BE2C (cell line): ENCODE measurements around the gene INO80E. TPM values are rescaled to one million over a fixed set of nuclear protein-coding genes. Genes with fewer than 3 reads are reported as not detected.

ENCODE experiments used
- DNase-seq: peaks from one replicate; pipeline ENCODE4 v3.0.0-alpha.2; 2020
- H3K27me3 ChIP-seq: fragments of 250-450 bp; sonication (Bioruptor Pico); 2 replicates; pipeline ENCODE4 v1.5.1; 2020; ENCODE audit warnings: mild to moderate bottlenecking
- H3K36me3 ChIP-seq: fragments of 250-450 bp; sonication (Bioruptor Pico); 2 replicates; pipeline ENCODE4 v1.5.1; 2020; ENCODE audit warnings: mild to moderate bottlenecking
- H3K4me1 ChIP-seq: fragments of 250-450 bp; sonication (Bioruptor Pico); 2 replicates; pipeline ENCODE4 v1.5.1; 2020
- H3K4me3 ChIP-seq: 2 replicates; pipeline ENCODE4 v1.5.1; 2011; ENCODE audit warnings: low read depth, low read length
- H3K9me3 ChIP-seq: fragments of 250-450 bp; sonication (Bioruptor Pico); 2 replicates; pipeline ENCODE4 v1.5.1; 2020
- polyA plus RNA-seq: library from polyadenylated mRNA; unstranded; fragments of >200 nt; gene quantifications from one replicate; pipeline ENCODE4 v1.2.1, GENCODE V29; 2012; ENCODE audit warnings: low read depth, missing spikeins; ENCODE audit not compliant: insufficient read length, insufficient read depth
- TF ChIP-seq, protein P1 (sequence below): IDR thresholded peaks from 2 replicates; pipeline ENCODE4 v1.5.1; 2012; ENCODE audit warnings: mild to moderate bottlenecking, low read depth, low read length

The INO80E gene, protein sequence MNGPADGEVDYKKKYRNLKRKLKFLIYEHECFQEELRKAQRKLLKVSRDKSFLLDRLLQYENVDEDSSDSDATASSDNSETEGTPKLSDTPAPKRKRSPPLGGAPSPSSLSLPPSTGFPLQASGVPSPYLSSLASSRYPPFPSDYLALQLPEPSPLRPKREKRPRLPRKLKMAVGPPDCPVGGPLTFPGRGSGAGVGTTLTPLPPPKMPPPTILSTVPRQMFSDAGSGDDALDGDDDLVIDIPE
- polyA plus RNA-seq: 302 TPM

- DNase-seq: peak; percentile 99
- TF ChIP-seq, protein P1, sequence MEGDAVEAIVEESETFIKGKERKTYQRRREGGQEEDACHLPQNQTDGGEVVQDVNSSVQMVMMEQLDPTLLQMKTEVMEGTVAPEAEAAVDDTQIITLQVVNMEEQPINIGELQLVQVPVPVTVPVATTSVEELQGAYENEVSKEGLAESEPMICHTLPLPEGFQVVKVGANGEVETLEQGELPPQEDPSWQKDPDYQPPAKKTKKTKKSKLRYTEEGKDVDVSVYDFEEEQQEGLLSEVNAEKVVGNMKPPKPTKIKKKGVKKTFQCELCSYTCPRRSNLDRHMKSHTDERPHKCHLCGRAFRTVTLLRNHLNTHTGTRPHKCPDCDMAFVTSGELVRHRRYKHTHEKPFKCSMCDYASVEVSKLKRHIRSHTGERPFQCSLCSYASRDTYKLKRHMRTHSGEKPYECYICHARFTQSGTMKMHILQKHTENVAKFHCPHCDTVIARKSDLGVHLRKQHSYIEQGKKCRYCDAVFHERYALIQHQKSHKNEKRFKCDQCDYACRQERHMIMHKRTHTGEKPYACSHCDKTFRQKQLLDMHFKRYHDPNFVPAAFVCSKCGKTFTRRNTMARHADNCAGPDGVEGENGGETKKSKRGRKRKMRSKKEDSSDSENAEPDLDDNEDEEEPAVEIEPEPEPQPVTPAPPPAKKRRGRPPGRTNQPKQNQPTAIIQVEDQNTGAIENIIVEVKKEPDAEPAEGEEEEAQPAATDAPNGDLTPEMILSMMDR: no peak
- H3K9me3 ChIP-seq: no peaks in the 10 kb centered on the region
- no peaks in the 10 kb centered on the region for H3K4me1 ChIP-seq
- H3K4me3 ChIP-seq: peak within 1 kb of the TSS; percentile 94
- no peaks in the 10 kb centered on the region for H3K27me3 ChIP-seq
- peaks cover 22% of the 10 kb centered on the region for H3K36me3 ChIP-seq
Observed at GRCh38 chr16:29995911-29996765, at the start of gene INO80E. INO80E (plus strand) TSS chr16:29996241; CDS start chr16:29996311, 70 bp downstream.

DNA sequence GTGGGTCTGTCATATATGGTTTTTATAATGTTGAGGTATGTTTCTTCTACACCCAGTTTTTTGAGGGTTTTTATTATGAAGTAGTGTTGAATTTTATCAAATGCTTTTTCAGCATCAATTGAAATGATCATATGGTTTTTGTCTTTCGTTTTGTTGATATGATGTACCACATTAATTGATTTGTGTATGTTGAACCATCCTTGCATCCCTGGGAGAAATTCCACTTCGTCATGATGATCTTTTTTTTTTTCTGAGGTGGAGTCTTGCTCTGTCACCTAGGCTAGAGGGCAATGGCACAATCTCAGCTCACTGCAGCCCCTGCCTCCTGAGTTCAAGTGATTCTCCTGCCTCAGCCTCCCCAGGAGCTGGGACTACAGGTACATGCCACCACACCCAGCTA lies 48.1 kb upstream of the INO80E start:
- no peak for DNase-seq
- no peak overlapping the region for H3K4me3 ChIP-seq
- H3K27me3 ChIP-seq: no peaks in the 10 kb centered on the region
- TF ChIP-seq, protein P1: no peak
- no peaks in the 10 kb centered on the region; the same call in 1 of the 2 replicates for H3K9me3 ChIP-seq
- no peaks in the 10 kb centered on the region for H3K4me1 ChIP-seq
- H3K36me3 ChIP-seq: no peaks in the 10 kb centered on the region

DNA sequence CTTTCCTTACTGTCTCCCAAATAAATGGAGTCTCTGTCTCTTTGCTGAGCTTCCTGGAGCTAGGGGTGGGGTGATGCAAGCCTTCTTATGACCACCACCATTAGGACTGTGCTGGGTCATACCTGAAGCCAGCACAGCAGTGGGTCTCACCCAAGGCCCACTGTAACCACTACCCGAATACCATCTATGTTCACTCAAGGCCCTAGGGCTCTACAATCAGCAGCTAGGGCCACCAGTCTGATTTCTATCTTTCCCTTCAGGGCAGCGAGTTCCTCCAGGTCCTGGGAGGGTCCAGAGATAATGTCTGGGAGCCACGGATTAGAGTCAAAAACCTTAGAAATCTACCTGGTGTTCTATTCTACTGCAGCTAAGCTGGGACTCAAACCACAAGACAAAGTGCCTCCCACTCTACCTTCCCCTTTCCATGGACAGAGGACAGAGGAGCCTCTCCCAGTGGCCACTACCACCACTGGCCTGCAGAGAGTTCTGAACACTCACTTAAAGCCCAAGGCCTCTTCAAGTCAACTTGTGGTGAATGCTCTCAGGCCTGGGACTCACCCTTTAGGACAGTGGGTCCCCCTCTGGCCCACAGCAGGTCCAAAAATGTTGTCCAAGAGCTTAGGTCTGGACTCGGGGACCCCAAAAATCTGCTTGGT lies 45.1 kb upstream of the INO80E start:
- TF ChIP-seq, protein P1: no peak
- Histone ChIP-seq H3K4me1 (no peaks in the 10 kb centered on the region), H3K36me3 (no peaks in the 10 kb centered on the region), H3K4me3 (no peak overlapping the region), H3K27me3 (no peaks in the 10 kb centered on the region), H3K9me3 (no peaks in the 10 kb centered on the region; the same call in 1 of the 2 replicates)
- DNase-seq: no peak

GRCh38 chr16:29951625-29952365 lies 44.2 kb upstream of the INO80E start:
- TF ChIP-seq, protein P1: no peak
- Histone ChIP-seq H3K27me3 (no peaks in the 10 kb centered on the region), H3K36me3 (no peaks in the 10 kb centered on the region), H3K4me3 (no peak overlapping the region), H3K9me3 (no peaks in the 10 kb centered on the region; the same call in 1 of the 2 replicates), H3K4me1 (no peaks in the 10 kb centered on the region)
- no peak for DNase-seq

- H3K4me1 ChIP-seq: no peaks in the 10 kb centered on the region
- no peak for DNase-seq
- TF ChIP-seq, protein P1: no peak
- H3K9me3 ChIP-seq: no peaks in the 10 kb centered on the region
- no peak overlapping the region for H3K4me3 ChIP-seq
- no peaks in the 10 kb centered on the region for H3K36me3 ChIP-seq
- no peaks in the 10 kb centered on the region for H3K27me3 ChIP-seq
Observed at GRCh38 chr16:29958756-29959155, 37.3 kb upstream of the INO80E start.
